Measurements from ENCODE around the gene TRIO.

TRIO gene

DNA sequence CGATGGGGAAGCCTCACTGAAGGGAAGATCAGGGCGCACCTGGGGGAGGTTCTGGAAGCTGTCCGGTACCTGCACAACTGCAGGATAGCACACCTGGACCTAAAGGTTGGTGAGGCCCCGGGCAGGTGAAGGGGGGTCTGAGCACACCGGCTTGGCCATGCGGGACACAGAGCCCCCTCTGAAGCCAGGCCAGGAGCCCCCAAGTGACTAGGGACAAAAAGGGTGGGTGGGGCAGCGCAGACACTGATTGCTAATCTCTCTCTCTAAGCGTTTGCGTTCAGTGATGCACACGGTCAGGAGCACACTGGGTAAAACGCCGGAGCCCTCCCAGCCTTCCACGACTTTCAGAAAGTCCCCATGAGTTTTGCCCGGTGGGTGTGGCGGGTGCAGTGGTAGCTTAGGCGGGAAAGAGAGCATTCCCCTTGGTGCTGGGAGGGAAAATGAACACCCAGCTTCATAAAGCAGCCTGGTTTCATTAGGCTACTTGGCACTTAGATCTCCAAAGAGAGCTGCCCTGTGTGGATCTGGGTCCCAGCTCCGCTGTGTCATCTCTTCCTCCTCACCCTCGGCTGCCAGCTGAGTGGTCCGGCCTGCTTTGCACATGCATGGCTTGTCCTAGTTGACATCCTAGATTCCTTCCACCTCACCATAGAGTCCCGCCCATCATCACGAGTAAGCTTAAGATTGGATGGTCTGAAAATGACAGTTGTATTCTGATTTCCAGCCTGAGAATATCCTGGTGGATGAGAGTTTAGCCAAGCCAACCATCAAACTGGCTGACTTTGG is 364.2 kb downstream of the TRIO start:
- DNase-seq (ENCODE audit: low spot score) = no peak

DNA sequence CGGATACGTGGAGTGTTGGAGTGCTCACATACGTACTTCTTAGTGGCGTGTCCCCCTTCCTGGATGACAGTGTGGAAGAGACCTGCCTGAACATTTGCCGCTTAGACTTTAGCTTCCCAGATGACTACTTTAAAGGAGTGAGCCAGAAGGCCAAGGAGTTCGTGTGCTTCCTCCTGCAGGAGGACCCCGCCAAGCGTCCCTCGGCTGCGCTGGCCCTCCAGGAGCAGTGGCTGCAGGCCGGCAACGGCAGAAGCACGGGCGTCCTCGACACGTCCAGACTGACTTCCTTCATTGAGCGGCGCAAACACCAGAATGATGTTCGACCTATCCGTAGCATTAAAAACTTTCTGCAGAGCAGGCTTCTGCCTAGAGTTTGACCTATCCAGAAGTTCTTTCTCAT is 364.9 kb downstream of the TRIO start:
- no peak for DNase-seq (ENCODE audit: low spot score)

DNA sequence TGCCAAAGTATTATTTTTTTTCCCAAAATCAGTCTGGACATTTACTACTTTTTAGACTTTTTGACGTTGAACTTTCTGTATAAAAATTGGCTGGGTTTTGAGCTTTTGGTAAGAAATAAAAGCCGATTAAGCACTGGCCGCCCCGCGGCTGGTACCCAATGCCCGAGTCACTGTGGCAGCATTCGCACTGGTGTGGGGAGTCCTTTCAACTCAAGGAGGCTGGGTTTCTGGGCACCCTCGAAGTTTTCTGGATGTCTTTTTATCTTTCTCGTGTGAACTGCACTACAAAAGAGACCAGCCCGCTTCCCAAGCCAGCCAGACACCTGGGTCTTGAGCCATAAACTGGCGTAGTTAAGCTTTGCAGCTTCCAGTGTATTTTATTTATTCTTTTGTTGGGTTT is 366.4 kb downstream of the TRIO start:
- DNase-seq (ENCODE audit: low spot score) = no peak

DNA sequence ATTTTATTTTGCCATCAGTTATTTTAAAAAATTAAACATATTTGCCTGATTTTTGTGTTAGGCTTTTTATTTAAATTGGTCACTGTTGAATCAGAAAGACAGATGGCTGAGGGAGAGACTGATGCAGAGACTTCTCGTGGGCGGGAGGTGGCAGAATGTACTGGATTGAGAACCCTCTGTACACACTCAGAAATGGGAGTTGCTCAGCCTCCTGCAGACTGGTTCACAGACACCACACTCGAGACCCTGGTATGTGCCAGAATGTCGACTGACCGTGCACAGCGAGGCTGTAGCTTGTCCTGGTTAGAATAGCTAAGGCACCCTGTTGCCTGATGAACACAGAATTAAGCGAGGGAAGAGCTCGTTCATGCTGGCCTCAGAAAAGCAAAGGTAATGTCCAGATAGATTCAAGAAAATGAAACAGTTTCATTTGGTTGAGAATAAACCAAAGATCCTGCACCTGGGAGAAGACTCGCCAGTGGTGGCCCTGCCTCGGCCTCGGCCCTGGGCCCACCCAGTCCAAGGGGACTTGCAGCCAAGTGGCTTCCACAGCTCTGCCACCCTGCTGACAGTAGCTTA is 367.1 kb downstream of the TRIO start:
- DNase-seq (ENCODE audit: low spot score) = no peak

DNA sequence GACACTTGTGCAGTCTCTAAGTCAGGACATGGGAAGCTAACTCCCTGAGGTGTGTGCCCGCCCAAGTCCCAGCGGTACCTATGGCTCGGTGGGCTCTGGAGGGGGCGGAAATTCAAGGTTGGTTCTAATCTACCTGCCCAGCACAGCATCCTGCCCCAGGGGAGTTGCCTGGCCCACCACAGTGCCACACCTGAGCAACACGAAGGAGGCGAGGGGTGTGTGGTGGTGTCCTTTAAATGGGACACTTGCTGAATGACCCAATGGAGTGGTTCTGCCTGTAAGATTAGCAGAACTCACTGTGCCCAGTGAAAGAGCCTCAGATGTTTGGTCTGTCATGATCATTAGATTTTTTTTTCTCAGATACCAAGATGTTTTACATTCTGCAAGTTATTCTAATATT is 367.7 kb downstream of the TRIO start:
- no peak for DNase-seq (ENCODE audit: low spot score)

DNA sequence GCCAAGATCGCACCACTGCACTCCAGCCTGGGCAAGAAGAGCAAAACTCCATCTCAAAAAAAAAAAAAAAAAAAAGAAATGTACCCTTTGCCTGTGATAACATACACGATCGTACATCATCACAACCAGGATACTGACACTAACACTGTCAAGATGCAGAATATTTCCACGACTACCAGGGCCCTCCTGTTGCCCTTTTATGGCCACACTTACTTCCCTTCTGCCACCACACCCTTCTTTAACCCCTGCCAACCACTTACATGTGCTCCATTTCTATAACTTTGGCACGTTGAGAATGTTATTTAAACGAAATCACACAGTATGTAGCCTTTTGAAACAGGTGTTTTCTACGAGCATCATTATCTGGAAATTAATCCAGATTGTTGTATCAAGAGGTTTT is 369.4 kb downstream of the TRIO start:
- DNase-seq (ENCODE audit: low spot score) = no peak

DNA sequence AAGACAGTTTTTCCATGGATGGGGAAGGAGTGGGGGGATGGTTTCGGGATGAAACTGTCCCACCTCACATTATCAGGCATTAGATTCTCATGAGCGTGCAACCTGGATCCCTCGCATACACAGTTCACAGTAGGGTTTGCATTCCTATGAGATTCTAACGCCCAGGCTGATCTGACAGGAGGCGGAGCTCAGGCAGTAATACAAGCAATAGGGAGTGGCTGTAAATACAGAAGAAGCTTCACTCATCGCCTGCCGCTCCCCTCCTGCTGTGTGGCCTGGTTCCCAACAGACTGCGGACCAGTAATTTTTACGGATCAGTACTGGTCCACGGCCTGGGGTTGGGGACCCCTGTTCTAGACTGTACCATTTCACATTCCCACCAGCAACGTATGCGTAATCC is 370.1 kb downstream of the TRIO start:
- no peak for DNase-seq (ENCODE audit: low spot score)

DNA sequence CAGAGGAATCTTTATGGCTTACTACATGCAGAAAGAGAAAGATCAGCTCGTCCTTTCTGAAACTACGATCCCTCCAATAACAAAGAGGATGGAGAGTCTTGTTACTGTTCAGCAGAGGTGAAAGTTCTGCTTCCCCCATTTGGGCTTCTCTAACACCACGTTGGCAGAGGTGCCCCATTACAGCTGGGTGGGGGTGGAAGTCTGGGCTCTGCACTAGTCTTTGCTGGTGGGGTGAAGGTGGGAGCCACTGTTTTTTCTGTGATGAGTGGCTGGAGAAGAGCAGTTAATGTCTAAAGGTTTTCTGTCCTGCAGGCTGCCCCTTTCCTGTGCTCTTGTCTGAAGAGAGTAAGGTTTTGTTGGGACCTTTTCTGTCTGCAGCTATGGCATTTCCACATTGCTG is 373.8 kb downstream of the TRIO start:
- no peak for DNase-seq (ENCODE audit: low spot score)

DNA sequence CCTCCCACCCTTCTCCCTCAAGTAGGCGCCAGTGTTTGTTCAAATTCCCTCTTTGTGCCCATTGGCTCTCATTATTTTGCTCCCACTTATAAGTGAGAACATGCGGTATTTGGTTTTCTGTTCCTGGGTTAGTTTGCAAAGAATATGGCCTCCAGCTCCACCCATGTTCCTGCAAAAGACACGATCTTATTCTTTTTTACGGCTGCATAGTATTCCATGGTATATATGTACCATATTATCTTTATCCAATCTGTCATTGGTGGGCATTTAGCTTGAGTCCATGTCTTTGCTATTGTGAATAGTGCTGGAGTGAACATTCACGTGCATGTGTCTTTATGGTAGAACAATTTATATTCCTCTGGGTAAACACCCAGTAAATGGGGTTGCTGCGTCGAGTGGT is 375.5 kb downstream of the TRIO start:
- no peak for DNase-seq (ENCODE audit: low spot score)

DNA sequence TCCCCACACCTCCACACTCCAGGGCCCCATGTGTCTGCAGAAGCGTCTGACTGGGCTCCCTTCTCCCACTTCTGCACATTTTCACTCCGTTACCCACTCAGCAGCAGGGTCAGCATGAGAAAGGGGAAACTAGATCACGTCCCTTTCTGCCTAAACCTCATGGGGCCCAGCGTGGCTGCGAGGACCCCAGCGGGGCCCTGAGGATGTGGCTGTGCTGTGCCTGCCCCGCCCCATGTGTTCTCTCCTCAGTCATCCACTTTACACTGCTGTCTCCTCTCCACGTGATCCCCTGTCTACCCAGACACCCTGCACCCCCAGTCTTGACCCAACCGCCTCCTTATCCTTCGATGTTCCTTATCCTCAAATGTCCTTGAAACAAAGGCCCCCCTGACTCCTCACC is 378.6 kb downstream of the TRIO start:
- no peak for DNase-seq (ENCODE audit: low spot score)

DNA sequence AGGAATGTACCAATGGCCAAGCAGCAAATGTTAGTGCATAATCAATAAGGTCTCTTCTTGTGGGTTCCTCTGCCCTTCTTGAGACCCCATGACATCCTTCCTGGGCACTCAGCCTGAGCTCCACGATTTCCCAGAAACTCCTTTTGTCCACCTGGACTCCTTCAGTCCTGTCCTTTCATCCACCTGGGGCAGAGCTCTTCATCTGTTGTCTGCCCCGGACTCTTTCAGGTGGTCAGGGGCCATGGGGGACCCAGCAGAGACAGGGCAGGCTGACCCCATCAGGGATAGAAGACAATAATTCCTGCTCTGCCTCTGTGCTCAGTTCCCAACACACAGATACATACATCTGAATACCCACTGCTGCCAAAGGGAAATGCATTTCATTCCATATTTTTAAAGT is 379.6 kb downstream of the TRIO start:
- DNase-seq (ENCODE audit: low spot score) = no peak

DNA sequence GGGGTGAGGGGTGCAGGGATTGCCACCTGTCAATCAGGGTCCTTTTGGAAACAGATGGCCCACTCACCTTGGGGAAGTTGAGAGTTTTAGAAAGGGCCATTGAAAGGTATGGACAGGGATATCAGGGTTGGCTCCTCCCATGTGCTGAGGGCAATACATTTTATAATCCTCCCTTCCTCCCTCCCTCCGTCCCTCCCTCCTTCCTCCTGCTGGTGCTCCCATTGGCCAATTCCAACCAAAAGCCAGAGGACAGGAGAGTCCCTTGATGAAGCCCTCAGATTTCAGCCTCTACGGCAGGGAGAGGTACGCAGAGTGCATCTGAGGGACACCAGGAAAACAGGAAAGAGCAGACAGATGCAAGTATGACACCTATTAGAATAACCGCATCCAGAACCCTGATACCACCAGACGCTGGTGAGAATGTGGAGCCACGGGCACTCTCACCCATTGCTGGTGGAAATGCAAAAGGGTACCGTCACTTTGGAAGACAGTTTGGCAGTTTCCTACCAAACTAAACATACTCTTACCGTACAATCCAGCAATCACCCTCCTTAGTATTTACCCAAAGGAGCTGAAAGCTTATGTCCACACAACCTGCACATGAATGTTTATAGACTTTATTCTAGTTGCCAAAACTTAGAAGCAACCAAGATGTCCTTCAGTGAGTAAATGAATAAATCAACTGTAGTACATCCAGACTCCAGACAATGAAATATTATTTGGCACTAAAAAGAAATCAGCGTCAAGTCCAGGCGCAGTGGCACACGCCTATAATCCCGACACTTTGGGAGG is 380.3 kb downstream of the TRIO start:
- no peak for DNase-seq (ENCODE audit: low spot score)

DNA sequence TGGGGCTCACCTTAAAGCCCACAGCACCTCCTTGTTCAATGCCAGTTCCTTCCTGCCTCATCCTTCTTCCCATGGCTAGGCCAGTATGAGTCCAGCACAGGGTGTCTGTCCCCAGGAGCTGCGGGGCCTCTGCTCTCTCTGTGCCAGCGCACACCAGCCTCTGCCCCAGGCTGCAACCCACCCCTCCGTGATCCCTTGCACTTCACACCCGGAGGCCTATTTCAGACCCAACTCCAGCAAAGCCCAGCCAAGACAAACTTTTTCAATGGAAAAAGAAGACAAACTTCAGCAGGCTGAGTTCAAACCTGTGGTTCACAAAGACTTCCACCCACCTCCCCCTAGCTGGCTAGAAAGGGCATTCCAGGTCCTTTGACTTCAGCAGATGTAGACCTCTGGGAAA is 382.3 kb downstream of the TRIO start:
- no peak for DNase-seq (ENCODE audit: low spot score)

DNA sequence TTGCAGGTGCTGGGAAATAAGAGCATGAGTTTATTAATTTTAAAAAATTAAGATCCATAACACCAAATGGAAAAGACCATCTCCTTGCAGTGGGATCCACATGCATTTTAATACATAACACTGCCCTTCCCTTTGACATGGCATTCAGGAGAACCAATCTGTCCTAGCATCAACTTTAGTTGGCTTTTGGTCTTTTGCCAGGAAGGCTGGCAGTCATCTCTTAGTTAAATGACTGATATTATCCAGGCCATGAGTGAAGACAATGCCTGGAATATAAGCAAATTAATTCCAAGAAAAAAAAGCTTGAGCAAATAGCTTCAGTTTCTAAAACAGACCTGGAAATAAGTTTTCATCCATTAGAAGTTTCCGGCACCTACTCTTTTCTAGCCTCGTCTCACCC is 383.4 kb downstream of the TRIO start:
- no peak for DNase-seq (ENCODE audit: low spot score)

DNA sequence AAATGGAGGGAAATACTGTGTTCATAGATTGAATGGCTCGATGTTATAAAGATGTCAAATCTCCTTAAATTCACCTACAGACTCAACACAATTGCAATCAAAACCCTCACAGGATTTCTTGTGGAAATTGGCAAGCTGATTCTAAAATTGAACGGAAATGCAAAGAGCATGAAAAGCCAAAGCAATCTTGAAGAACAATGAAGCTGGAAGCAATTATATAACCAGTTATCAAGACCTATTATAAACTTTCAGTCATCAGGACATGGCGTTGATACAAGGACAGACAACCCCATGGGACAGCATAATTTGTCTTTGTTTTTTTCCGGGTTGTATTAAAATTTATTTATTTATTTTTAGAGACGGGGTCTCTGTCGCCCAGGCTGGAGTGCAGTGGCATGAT is 385.0 kb downstream of the TRIO start:
- no peak for DNase-seq (ENCODE audit: low spot score)

DNA sequence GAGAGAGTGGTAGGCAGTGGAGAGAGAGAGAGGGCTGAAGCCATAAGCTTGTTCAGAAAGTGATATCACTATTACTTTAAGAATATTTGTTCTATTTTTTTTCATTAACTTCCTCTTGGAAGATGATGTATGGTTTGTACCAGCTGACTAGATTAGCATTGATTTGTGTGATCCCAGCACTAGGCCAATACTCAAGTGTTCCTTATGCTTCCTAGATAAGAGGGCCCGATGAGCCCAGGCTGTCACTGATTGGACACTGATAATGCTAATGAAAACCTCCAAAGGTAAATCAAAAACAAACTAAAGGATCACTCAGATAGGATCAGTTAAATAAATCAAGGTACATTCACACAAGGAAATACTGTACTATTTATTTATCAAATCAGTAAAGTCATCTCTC is 385.8 kb downstream of the TRIO start:
- no peak for DNase-seq (ENCODE audit: low spot score)

DNA sequence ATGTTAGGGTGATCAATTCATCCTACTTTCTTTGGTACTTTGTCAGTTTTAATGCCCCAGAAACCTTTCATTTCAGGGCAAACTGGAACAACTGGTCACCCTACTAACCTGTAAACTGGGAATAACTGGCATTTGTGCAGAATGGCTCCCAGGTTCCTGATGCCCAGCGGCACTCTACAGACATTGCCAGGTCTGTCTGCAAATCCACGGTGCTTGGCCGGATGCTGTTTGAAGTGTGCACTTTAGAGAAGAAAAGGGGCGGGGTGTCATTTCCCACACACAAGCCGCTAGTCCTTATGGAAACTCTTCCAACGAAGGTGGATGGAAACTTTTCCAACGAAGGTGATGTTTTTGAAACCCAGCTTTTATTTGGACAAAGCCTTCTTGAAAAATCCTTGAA is 388.5 kb downstream of the TRIO start:
- no peak for DNase-seq (ENCODE audit: low spot score)

DNA sequence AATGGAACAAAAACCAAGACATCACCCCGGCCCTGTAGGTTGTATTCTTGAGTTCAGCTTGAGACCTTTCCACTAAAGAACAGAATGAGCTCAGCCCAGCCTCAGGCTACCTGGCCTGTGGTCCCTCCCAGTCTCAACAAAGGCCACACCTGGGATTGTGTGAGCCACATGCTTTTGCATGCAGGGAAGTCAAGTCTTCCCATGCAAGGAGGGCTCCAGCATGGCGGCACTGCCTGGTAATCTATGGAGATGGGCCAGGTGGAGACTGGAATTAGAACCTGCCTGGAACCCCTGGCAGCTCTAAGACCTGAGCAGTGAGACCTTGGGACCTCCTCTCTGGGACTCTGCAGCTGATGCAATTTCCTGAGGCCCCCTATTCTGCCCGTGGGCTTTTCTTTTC is 389.0 kb downstream of the TRIO start:
- no peak for DNase-seq (ENCODE audit: low spot score)

DNA sequence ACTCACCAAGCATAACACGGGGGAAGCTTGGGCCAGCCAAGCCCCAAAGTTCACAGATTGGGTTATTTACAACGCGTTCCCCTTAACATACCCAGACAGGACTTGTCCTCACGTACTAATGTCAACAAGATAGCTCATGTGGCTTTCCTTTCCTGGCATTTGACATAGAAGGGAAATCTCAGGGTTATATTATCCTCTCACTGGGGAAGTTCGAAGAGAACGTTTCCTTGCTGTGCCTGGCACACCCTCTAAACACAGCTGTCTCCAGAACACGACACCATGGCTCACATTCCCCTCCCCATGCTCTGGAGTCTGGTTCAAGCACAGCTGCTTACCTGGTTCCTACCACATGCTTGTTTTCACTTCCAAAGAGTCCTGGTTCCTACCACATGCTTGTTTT is 391.6 kb downstream of the TRIO start:
- no peak for DNase-seq (ENCODE audit: low spot score)

DNA sequence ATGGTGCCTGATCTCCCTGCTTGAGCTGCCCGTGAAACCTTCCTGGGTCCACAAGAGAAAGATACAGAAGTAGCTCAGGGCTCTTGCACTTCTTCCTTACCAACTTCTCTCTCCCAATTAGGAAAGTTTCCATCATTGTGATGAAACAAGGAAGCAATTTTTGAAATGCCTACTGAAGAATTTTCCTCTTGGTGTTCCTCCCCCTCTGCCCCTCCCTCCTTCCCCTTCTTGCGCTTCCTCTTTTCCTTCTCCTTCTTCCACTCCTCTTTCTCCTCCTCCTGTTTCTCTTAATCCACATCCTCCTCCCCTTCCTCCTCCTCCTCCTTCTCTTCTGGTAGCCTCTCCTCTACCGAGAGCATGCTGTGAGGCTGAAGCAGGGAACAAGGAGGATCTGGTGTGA is 402.2 kb downstream of the TRIO start:
- DNase-seq (ENCODE audit: low spot score) = no peak

DNA sequence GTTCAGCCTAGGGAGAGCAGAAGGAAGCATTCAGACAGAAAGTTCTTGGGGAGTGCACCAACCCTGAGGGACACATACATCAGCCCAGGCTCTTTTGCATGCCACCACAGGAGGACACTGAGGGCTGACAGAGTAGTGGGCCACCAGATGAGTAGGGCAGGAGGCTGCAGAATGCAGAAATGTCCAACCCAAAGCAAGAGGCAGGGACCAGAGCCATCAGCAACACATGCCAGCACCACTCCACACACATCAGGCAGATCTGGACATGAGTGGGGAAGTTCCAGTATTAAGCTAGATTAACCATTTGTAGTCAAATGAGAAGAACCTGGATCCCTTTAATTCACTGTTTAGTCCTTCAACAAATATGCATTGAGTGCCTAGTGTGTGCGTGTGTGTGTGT is 402.7 kb downstream of the TRIO start:
- DNase-seq (ENCODE audit: low spot score) = no peak

DNA sequence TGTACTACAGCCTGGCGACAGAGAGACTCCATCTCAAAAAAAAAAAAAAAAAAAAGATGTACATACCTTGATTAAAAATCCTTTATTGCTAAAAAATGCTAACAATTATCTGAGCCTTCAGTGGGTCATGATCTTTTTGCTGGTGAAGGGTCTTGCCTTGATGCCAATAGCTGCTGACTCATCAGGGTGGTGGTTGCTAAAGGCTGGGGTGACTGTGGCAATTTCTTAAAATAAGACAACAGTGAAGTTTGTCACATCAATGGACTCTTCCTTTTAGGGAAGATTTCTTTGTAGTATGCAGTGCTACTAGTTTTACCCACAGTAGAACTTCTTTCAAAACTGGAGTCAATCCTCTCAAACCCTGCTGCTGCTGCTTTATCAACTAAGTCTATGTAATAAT is 404.5 kb downstream of the TRIO start:
- no peak for DNase-seq (ENCODE audit: low spot score)

DNA sequence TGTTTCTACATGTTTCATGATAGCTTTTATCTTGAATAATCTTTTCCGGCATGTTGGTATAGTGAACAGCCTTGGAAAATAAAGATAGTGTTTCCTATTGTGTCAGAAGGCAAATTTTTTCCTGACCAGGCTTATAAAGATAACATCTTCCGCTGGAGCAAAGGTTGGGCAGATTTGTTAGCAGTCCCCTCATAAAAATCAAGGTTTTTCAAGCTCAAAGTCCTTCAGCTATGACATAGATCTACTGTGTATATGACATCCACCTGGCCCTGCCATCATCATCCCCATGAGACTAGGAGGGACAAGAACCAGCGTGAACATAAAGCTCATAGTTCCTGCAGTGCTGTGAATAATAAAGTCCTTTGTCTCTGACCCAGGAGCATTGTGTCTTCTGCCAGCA is 408.1 kb downstream of the TRIO start:
- DNase-seq (ENCODE audit: low spot score) = no peak

DNA sequence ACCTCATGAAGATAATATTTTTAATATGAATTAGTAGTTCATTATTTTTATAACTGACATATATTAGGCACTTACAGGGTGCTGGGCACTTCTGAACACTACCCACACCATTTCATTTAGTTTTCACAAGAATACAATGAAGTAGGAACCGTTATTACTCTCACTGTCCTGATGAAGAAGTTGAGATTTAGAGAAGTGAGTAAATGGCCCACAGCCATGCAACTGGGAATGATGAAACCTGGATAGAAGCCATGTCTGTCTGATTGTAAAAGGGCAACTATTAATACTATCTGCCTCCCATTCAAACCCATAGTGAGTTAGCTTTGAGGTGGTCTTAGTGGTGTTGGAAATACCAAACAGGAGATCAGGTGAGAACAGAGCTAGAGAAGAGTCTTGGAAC is 408.9 kb downstream of the TRIO start:
- DNase-seq (ENCODE audit: low spot score) = no peak

Measured in NAMALWA (cell line).